Measurements from ENCODE around the gene MEIOSIN.
"Not testable (repeated sequence)": the region's sequence is repeated elsewhere in the genome, so short reads cannot be mapped to it uniquely, and the experiment has no call there.

MEIOSIN gene

GRCh38 chr19:45798995-45799517 lies 65.8 kb downstream of the MEIOSIN start:
- in situ Hi-C loops (cut with MboI; ENCODE audit: low sequenced_read_pairs): no loop called here

- in situ Hi-C loops (cut with MboI; ENCODE audit: low sequenced_read_pairs): not testable (repeated sequence)
Measured at GRCh38 chr19:45799541-45799940, 66.3 kb downstream of the MEIOSIN start.

GRCh38 chr19:45800070-45800553 lies 66.9 kb downstream of the MEIOSIN start:
- in situ Hi-C loops (cut with MboI; ENCODE audit: low sequenced_read_pairs): no loop called here

GRCh38 chr19:45801603-45802175 lies 68.5 kb downstream of the MEIOSIN start:
- in situ Hi-C loops (cut with MboI; ENCODE audit: low sequenced_read_pairs): no loop called here

- in situ Hi-C loops (cut with MboI; ENCODE audit: low sequenced_read_pairs): no loop called here
Measured at GRCh38 chr19:45804140-45804958, 71.1 kb downstream of the MEIOSIN start.

- in situ Hi-C loops (cut with MboI; ENCODE audit: low sequenced_read_pairs): no loop called here
Measured at GRCh38 chr19:45804959-45805230, 71.7 kb downstream of the MEIOSIN start.

- in situ Hi-C loops (cut with MboI; ENCODE audit: low sequenced_read_pairs): no loop called here
Measured at GRCh38 chr19:45805719-45806118, 72.5 kb downstream of the MEIOSIN start.

- in situ Hi-C loops (cut with MboI; ENCODE audit: low sequenced_read_pairs): no loop called here
Measured at GRCh38 chr19:45809643-45810159, 76.5 kb downstream of the MEIOSIN start.

GRCh38 chr19:45812297-45812696 lies 79.1 kb downstream of the MEIOSIN start:
- in situ Hi-C loops (cut with MboI; ENCODE audit: low sequenced_read_pairs): no loop called here
